CD14-positive monocyte (primary cell): ENCODE measurements around the gene PIKFYVE. TPM values are rescaled to one million over a fixed set of nuclear protein-coding genes. Genes with fewer than 3 reads are reported as not detected.

ENCODE experiments used
- DNase-seq, 3 donors: peaks; one replicate each; pipeline ENCODE4 v3.0.0-alpha.2; 2011 to 2022
- H2AFZ ChIP-seq: 2 replicates; pipeline ENCODE4 v1.6.0; 2012; ENCODE audit warnings: mild to moderate bottlenecking, low read depth, low read length, inconsistent platforms; ENCODE audit not compliant: insufficient read depth, poor library complexity, severe bottlenecking
- H3K27ac ChIP-seq, 2 donors: 1 replicate in 1 of 2; 2 replicates in 1 of 2; pipeline ENCODE4 v1.5.1; 2012 to 2013; ENCODE audit warnings: low read length in 2 of 2, control low read depth in 1 of 2, inconsistent platforms in 1 of 2, low read depth in 1 of 2, mild to moderate bottlenecking in 1 of 2
- H3K27me3 ChIP-seq, 2 donors: one replicate each; pipeline versions ENCODE4 v1.6.0 to v1.6.1; 2011 to 2013; ENCODE audit warnings: low read length in 2 of 2; ENCODE audit not compliant: control insufficient read depth in 2 of 2, insufficient read depth in 2 of 2
- H3K36me3 ChIP-seq, 2 donors: replicated peaks in 1 of 2; 1 replicate in 1 of 2; 2 replicates in 1 of 2; pipeline versions ENCODE4 v1.5.1 to v1.6.1; 2012 to 2013; ENCODE audit warnings: low read length in 2 of 2, control low read depth in 1 of 2, inconsistent platforms in 1 of 2, mild to moderate bottlenecking in 1 of 2; ENCODE audit not compliant: insufficient read depth in 2 of 2, control insufficient read depth in 1 of 2
- H3K4me1 ChIP-seq, 2 donors: 1 replicate in 1 of 2; 2 replicates in 1 of 2; pipeline versions ENCODE4 v1.5.1 to v1.6.1; 2012 to 2013; ENCODE audit warnings: low read length in 2 of 2, control low read depth in 1 of 2, inconsistent platforms in 1 of 2, mild to moderate bottlenecking in 1 of 2, moderate library complexity in 1 of 2; ENCODE audit not compliant: insufficient read depth in 2 of 2, control insufficient read depth in 1 of 2
- H3K4me2 ChIP-seq: replicated peaks from 2 replicates; pipeline ENCODE3; 2012; ENCODE audit warnings: low read length, moderate library complexity, mild to moderate bottlenecking; ENCODE audit not compliant: poor library complexity, severe bottlenecking; ENCODE audit errors: extremely low read depth
- H3K4me3 ChIP-seq, 3 experiments: fragments of 200-600 bp in 1 of 3; sonication (generic) in 1 of 3; replicated peaks in 1 of 3; 1 replicate in 2 of 3; 2 replicates in 1 of 3; pipeline ENCODE4 v1.5.1; 2011 to 2013; ENCODE audit warnings: low read length in 3 of 3, mild to moderate bottlenecking in 3 of 3, control low read depth in 2 of 3, low read depth in 2 of 3, inconsistent platforms in 1 of 3, moderate library complexity in 1 of 3
- H3K79me2 ChIP-seq: 2 replicates; pipeline ENCODE4 v1.6.0; 2012; ENCODE audit warnings: mild to moderate bottlenecking, control low read depth, inconsistent platforms, low read length, moderate library complexity; ENCODE audit not compliant: insufficient read depth
- H3K9ac ChIP-seq: 2 replicates; pipeline ENCODE4 v1.6.0; 2017; ENCODE audit warnings: low read length, mild to moderate bottlenecking; ENCODE audit not compliant: insufficient read depth, poor library complexity, severe bottlenecking
- H3K9me3 ChIP-seq, 2 donors: replicated peaks in 1 of 2; 1 replicate in 1 of 2; 2 replicates in 1 of 2; pipeline versions ENCODE4 v1.5.1 to v1.6.1; 2012 to 2013; ENCODE audit warnings: low read length in 2 of 2, control low read depth in 1 of 2; ENCODE audit not compliant: control insufficient read depth in 1 of 2, insufficient read depth in 1 of 2
- H4K20me1 ChIP-seq: 2 replicates; pipeline ENCODE4 v1.6.0; 2012; ENCODE audit warnings: mild to moderate bottlenecking, low read length, control low read depth, moderate library complexity; ENCODE audit not compliant: insufficient read depth
- H3K27ac Mint-ChIP-seq, 7 donors: one replicate each; pipeline ENCODE4 v1.8.0; 2020; ENCODE audit warnings: mild to moderate bottlenecking in 7 of 7, mixed read lengths in 7 of 7, moderate library complexity in 6 of 7, inconsistent platforms in 2 of 7
- H3K27me3 Mint-ChIP-seq, 3 donors: one replicate each; pipeline ENCODE4 v1.8.0; 2021 to 2022; ENCODE audit warnings: low read depth in 3 of 3, mild to moderate bottlenecking in 3 of 3, mixed read lengths in 3 of 3, moderate library complexity in 3 of 3, inconsistent platforms in 1 of 3
- H3K36me3 Mint-ChIP-seq, 2 donors: one replicate each; pipeline ENCODE4 v1.8.0; 2020; ENCODE audit warnings: mixed read lengths in 2 of 2, inconsistent platforms in 1 of 2, mild to moderate bottlenecking in 1 of 2
- H3K4me1 Mint-ChIP-seq: one replicate; pipeline ENCODE4 v1.8.0; 2020; ENCODE audit warnings: mild to moderate bottlenecking, mixed read lengths
- H3K4me3 Mint-ChIP-seq, 2 donors: one replicate each; pipeline ENCODE4 v1.8.0; 2020; ENCODE audit warnings: mild to moderate bottlenecking in 2 of 2, mixed read lengths in 2 of 2, moderate library complexity in 1 of 2
- H3K9me3 Mint-ChIP-seq, 7 donors: one replicate each; pipeline ENCODE4 v1.8.0; 2020 to 2022; ENCODE audit warnings: mixed read lengths in 7 of 7, mild to moderate bottlenecking in 6 of 7, moderate library complexity in 6 of 7, inconsistent platforms in 2 of 7
- WGBS: methylation state at CpG from one replicate; pipeline ENCODE4 v1.1.5; 2013; ENCODE audit warnings: missing lambda C conversion rate; ENCODE audit not compliant: insufficient coverage; 5-methylcytosine and 5-hydroxymethylcytosine counted together
- intact Hi-C, 2 donors: fragments of 100-400 bp; cut with micrococcal nuclease; formaldehyde crosslinking; loops; one replicate each; pipeline versions ENCODE4 v1.15.0 to v1.15.1; 2023
- polyA plus RNA-seq, 3 donors: library from polyadenylated mRNA; depleted of rRNA in 1 of 3; unstranded in 2 of 3; stranded (reverse) in 1 of 3; fragments of 300-500 nt in 2 of 3; fragments of >200 nt in 1 of 3; fragmentation: Illumina TruSeq in 2 of 3; gene quantifications; 1 replicate in 2 of 3; 2 replicates in 1 of 3; pipeline ENCODE4 v1.2.3, GENCODE V29; 2012 to 2021
- TF ChIP-seq, protein P1 (sequence below): fragments of 200-600 bp; IDR thresholded peaks from one replicate; pipeline ENCODE4 v1.8.0; 2022; ENCODE audit warnings: antibody characterized with exemption, mild to moderate bottlenecking

PIKFYVE gene
- polyA plus RNA-seq, 3 donors: 3.5 to 17.6 (median 6.2) TPM

DNA sequence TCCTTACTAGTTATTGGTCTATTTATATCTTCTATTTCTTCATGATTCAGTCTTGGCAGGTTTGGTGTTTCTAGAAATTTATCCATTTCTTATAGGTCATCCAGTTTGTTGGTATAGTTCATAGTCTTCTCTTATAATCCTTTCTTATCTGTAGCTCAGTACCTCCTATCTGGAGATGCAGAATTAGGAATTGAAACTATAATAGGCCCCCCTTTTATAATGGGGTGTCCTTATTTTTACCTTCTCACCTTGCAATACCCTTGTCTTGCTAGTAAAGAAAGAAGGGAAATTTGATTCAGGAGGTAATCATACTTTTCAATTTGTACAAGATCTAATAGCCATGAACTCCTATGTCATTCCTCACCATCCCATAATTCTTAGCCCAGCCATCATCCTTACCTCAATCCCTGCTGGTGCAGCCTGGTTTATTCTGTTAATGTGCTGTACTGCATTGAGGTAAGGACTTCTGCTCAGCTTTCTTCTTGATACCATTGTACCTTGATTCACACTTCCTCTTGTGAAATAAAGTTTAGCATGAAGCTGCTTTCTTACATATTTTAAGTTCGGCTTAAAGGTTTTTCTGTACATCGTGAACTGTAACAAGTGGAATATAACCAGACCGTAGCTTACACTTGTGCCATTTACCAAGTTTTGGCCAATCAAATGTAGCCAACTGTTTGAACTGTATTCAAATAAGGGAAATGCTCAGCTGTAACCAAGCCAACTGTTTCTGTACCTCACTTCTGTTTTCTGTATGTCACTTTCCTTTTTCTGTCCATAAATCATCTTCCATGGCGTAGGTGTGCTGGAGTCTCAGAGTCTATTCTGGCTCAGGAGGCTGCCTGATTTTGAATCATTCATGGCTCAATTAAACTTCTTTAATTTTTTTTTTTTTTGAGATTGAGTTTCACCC lies 100.4 kb downstream of the PIKFYVE start:
- H3K27ac ChIP-seq: no peak overlapping the region
- intact Hi-C loops: no loop called here
- H3K9me3 ChIP-seq: no peaks in the 10 kb centered on the region
- DNase-seq: peak in 1 of 3 donors; percentile 8
- peak overlapping the region in 2 of 7 donors; percentile 14 to 47 for H3K27ac Mint-ChIP-seq
- H3K27me3 ChIP-seq: no peaks in the 10 kb centered on the region
- TF ChIP-seq, protein P1, sequence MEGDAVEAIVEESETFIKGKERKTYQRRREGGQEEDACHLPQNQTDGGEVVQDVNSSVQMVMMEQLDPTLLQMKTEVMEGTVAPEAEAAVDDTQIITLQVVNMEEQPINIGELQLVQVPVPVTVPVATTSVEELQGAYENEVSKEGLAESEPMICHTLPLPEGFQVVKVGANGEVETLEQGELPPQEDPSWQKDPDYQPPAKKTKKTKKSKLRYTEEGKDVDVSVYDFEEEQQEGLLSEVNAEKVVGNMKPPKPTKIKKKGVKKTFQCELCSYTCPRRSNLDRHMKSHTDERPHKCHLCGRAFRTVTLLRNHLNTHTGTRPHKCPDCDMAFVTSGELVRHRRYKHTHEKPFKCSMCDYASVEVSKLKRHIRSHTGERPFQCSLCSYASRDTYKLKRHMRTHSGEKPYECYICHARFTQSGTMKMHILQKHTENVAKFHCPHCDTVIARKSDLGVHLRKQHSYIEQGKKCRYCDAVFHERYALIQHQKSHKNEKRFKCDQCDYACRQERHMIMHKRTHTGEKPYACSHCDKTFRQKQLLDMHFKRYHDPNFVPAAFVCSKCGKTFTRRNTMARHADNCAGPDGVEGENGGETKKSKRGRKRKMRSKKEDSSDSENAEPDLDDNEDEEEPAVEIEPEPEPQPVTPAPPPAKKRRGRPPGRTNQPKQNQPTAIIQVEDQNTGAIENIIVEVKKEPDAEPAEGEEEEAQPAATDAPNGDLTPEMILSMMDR: no peak
- H3K9ac ChIP-seq: no peak overlapping the region
- no peaks in the 10 kb centered on the region for H3K79me2 ChIP-seq
- no peaks in the 10 kb centered on the region for H3K36me3 ChIP-seq
- H3K4me3 Mint-ChIP-seq: peak overlapping the region in 1 of 2 donors; percentile 46
- peak overlapping the region; percentile 27 for H2AFZ ChIP-seq
- peaks cover 0 to 4% of the 10 kb centered on the region in 2 donors for H3K36me3 Mint-ChIP-seq
- H3K4me3 ChIP-seq: peak overlapping the region in 1 of 3 experiments; percentile 25
- peak overlapping the region; percentile 45 for H3K4me2 ChIP-seq
- WGBS: 0% methylated on average over 3 of the region's 4 CpGs
- no peaks in the 10 kb centered on the region for H4K20me1 ChIP-seq
- peaks cover 8% of the 10 kb centered on the region for H3K4me1 Mint-ChIP-seq
- peaks cover 0 to 3% (median 2%) of the 10 kb centered on the region in 3 donors for H3K27me3 Mint-ChIP-seq
- peaks cover 0 to 4% of the 10 kb centered on the region in 2 donors for H3K4me1 ChIP-seq
- peaks cover 4 to 20% (median 7%) of the 10 kb centered on the region in 7 donors for H3K9me3 Mint-ChIP-seq

DNA sequence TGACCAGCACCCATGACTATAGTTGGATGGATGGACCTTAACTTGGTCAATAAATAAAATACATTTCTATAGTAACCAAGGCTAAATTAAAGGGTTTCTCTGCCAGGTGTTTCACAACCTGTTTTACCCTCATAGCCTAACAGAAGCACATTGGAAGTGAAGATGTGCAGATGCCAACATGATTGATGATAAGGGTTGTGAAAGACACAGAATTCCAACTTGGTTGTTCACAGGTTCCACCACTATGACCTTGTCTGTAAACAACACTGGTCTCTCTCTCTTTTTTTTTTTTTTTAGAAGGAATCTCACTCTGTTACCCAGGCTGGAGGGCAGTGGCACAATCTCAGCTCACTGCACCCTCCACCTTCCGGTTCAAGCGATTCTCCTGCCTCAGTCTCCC lies 103.0 kb downstream of the PIKFYVE start:
- no peak for DNase-seq
- intact Hi-C loops: no loop called here
- peaks cover 0 to 3% (median 0%) of the 10 kb centered on the region in 3 donors for H3K27me3 Mint-ChIP-seq
- H3K79me2 ChIP-seq: no peaks in the 10 kb centered on the region
- no peak overlapping the region for H3K4me3 Mint-ChIP-seq
- H3K9me3 Mint-ChIP-seq: peaks cover 0 to 15% (median 7%) of the 10 kb centered on the region in 7 donors
- no peak overlapping the region for H3K9ac ChIP-seq
- H3K27ac Mint-ChIP-seq: peak overlapping the region in 1 of 7 donors; percentile 30
- WGBS: no CpG with 5 or more reads among the region's 2 CpGs
- no peaks in the 10 kb centered on the region for H3K27me3 ChIP-seq
- H3K4me1 Mint-ChIP-seq: peaks cover 8% of the 10 kb centered on the region
- H3K4me3 ChIP-seq: no peak overlapping the region
- TF ChIP-seq, protein P1: no peak
- H3K36me3 Mint-ChIP-seq: peaks cover 0 to 4% of the 10 kb centered on the region in 2 donors
- H3K4me1 ChIP-seq: peaks cover 0 to 4% of the 10 kb centered on the region in 2 donors
- no peak overlapping the region for H2AFZ ChIP-seq
- no peaks in the 10 kb centered on the region for H3K9me3 ChIP-seq
- H3K27ac ChIP-seq: no peak overlapping the region
- H3K36me3 ChIP-seq: no peaks in the 10 kb centered on the region
- no peaks in the 10 kb centered on the region for H4K20me1 ChIP-seq
- H3K4me2 ChIP-seq: no peak overlapping the region
